VCaP (cell line): Measurements from ENCODE around the gene NFIA.

ENCODE experiments used
- H3K27ac ChIP-seq: fragments of 450-650 bp; 2 replicates; pipeline ENCODE4 v1.5.1; 2017
- TF ChIP-seq, protein P1 (sequence below): fragments of 450-650 bp; conservative IDR thresholded peaks from 2 replicates; pipeline ENCODE4 v1.5.1; 2017; ENCODE audit warnings: mild to moderate bottlenecking, moderate library complexity

NFIA gene

DNA sequence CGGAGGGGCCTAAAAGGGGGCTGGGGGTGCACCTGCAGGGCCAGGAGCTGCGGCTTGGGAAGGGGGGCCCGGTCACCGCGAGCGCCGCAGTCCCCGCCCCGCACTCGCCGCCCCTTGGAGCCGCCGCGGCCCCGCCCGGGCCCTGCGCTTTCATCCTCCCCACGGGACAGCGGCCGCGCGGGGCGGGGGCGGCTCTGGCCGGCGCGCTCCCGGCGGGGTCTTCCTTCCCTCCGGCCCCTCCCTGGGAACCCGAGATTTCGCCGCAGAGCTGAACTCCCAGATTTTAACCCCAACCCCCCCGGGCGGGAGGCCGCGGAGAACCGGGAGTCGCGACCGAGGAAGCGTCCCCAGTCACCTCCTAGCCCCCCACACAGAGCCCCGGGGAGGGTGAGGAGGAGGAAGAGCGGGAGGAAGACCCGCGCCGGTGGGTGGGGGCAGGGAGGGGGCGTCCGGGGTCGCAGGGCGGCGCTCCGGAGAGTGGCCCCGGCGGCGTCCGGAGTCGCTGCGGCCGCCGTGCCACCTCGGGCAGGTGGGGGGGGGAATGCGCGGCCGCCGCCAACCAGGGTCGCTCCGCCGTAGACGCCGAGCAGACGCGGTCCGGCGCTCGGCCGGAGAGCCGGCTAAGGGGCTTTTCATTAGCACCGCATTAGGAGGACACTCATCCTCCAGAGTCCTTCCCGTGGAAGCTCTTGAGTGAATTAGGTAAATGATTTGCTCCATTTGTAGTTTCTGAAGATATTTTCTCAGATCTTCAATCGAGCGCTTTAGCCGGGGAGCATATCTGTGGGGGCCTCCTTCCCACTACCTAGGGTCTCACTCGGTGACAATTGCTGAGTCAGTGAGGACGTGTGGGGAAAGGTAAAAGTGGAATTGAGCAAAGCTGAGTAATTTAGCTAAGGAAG is 31.6 kb upstream of the NFIA start:
- TF ChIP-seq, protein P1, sequence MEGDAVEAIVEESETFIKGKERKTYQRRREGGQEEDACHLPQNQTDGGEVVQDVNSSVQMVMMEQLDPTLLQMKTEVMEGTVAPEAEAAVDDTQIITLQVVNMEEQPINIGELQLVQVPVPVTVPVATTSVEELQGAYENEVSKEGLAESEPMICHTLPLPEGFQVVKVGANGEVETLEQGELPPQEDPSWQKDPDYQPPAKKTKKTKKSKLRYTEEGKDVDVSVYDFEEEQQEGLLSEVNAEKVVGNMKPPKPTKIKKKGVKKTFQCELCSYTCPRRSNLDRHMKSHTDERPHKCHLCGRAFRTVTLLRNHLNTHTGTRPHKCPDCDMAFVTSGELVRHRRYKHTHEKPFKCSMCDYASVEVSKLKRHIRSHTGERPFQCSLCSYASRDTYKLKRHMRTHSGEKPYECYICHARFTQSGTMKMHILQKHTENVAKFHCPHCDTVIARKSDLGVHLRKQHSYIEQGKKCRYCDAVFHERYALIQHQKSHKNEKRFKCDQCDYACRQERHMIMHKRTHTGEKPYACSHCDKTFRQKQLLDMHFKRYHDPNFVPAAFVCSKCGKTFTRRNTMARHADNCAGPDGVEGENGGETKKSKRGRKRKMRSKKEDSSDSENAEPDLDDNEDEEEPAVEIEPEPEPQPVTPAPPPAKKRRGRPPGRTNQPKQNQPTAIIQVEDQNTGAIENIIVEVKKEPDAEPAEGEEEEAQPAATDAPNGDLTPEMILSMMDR, result no peak
- peak overlapping the region; percentile 86 for H3K27ac ChIP-seq

DNA sequence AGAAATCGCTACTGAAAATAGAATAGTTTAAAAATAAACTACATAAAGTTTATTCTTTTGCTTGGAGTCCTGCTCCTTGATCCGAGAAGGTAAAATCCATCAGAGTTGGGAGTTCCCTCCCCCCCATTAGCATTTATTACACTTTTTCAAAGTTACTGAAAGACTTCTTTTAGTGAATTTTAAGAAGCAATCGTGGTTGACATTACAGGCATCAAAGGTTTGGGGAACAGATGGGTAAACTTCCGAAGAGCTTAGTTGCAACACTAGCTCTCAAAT is 31.0 kb upstream of the NFIA start:
- TF ChIP-seq, protein P1, result no peak
- H3K27ac ChIP-seq, result peak overlapping the region; percentile 86; the same call in 1 of the 2 replicates

DNA sequence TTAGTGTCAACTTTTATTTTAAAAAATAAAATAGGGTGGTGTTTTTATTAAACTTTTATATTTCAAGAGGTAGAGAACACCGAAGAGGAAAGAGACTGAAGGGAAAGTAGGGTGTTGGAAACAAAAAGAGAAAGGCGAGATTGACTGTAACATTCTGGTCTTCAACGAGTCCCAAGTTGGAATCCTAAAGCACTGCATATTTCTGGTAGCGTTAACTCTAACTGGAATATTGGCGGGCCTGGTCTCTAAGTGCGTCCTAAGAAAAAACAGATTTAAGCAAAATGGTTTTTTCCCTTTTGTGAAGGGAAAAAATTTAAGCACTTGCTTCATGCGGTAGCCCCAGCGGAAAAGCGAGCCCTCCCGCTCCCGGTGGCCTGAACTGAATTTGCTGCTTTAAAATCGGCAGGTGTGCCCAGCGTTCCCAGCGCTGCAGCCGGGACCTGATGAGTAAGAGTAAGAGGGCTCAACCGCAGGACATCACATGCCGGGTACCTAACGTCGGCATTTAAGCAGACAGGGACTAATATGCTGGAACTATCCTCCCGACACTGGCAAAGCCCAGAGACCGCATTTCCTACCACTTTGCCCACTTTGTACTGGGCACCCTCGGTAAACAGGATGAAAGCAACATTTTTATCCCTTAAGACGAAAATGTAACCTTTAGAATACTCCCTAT is 30.5 kb upstream of the NFIA start:
- TF ChIP-seq, protein P1, result no peak
- no peak overlapping the region for H3K27ac ChIP-seq

DNA sequence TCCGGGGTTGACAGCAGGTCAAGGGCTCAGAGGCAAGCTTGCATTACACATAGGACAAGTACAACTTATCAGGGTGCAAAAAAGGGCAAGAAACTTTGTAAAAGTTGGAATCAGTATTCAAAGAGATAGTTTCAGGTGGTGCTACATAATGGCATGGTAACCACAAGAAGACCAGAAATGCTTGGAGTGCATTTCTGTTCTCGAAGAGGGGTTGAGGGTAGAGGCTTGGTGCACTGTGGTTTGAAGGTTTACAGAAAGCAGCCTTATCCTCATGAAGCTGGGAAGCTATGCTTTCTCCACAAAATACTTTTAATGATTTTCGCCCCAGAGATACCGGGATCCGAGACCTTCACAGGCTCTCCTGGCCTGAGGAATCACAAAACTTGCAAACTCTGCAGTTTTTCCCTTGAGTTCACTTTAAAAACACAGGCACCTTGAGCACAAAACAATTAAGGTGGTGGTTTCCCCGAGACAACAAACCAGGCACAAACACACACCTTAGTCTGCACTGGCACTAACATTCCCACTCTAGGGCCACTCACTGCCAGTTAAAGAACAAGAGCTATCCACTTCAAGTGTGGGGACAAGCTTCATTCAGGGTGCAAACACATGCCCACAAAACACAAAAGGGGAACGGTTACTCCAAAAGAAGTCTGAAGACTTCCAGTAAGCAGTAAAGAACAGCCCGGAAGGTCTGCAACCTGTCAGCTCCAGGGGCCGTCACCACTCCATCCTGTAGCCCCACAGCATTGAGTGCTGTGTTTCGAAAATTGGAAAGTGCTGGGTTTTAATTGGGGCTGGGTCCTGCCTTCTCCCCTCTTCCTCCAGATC is 29.8 kb upstream of the NFIA start:
- TF ChIP-seq, protein P1, result no peak
- no peak overlapping the region for H3K27ac ChIP-seq

DNA sequence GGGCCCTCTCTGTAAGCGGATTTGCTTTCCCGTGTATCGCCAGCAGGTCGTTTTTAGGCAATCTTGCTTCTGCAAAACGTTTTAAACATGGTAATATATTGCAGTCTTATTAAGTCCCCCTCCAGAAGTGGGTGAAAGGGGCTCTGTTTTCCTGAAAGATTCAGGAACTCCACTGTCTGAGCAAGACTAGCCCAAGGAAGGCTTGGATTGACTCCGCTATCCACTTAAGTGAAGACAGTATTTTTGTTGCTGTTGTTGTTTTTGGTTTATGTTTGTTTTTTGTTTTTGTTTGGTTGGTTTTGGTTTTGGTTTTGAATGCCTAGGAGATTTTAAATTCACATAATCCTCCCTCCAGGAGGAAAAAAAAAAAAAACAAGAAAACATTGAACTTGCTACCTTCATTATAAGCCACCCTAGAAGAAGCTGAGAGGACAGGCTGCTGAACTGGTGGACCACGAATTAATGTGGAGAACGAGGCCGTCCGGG is 29.1 kb upstream of the NFIA start:
- TF ChIP-seq, protein P1, result no peak

DNA sequence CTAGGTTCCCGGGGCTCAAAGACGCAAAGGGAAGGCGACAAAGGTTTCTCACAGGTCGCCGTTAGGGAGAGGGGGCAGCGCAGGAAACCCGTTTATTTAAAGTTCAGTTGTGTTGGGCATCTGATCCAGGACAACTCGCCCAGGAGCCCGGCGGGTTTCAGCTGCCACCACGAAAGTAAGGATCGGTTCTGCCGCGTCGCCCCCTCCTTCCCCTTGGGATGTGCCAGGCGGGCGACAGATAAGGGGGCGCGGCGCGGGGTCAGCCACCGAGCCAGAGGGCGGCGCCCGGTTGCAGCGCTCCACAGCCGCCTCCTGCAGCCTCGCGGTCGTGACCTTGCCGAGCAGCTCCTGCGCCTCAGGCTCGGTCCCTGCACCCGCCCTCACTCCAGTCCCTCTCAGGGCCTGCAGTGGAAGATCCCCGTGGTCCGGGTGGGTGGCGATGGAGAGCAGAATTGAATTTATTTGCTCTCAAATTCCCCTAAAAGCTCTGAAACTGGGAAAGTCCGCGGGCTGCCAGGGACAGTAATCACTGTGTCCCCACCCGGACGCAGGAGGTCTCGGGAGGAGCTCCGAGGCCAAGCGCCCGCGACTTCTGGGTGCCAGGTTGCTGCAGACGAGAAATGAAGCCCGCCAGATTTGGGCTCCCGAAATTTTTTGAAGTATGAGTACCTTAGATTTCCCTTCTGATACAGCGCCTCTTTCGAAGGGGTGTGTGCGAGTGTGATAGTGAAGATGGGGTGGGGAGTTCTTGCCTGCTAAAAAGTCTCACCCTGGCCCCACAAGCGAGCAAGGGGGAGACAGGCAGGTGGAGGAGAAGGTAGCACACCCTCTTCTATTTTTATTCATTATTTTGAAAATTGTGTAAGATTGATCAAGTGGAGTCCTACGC is 28.4 kb upstream of the NFIA start:
- TF ChIP-seq, protein P1, result no peak
- peak overlapping the region; percentile 82 for H3K27ac ChIP-seq

More for the DNA sequence above, 29.1 kb upstream of the NFIA start:
- no peak overlapping the region for H3K27ac ChIP-seq
